HG02973 (cell line): Measurements from ENCODE around the gene THPO.

Source experiments
- ATAC-seq: cut with Tn5 transposase; IDR thresholded peaks from one replicate; pipeline ENCODE4 v1.9.1; 2021; ENCODE audit warnings: moderate library complexity; ENCODE audit not compliant: unreplicated experiment

Gene THPO

GRCh38 chr3:184386047-184386806 is 8.2 kb upstream of the THPO start:
- ATAC-seq: no peak

- no peak for ATAC-seq
Measured at GRCh38 chr3:184384856-184385422, 6.9 kb upstream of the THPO start.

- ATAC-seq: no peak
Measured at GRCh38 chr3:184384342-184384741, 6.3 kb upstream of the THPO start.

DNA sequence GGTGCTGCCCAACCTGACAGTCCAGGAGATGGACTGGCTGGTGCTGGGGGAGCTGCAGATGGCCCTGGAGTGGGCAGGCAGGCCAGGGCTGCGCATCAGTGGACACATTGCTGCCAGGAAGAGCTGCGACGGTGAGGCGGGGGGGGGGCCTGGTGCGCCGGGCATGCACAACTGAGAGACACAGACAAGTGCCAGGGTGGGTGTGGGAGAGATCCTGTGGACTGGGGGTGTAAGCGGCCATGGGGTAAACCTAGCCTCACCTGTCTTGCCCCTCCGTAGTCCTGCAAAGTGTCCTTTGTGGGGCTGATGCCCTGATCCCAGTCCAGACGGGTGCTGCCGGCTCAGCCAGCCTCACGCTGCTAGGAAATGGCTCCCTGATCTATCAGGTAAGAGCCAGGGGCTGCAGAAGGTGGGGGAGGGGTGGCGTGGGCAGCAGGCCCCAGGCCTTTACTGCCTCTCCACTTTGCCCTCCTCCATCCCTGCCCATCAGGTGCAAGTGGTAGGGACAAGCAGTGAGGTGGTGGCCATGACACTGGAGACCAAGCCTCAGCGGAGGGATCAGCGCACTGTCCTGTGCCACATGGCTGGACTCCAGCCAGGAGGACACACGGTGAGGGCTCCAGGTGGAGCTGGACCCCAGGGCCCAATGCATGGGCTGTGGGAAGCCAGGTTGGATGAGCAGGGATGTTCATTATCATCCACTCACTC is 5.2 kb upstream of the THPO start:
- ATAC-seq: no peak

GRCh38 chr3:184382326-184383032 is 4.5 kb upstream of the THPO start:
- ATAC-seq: no peak

- no peak for ATAC-seq
Measured at GRCh38 chr3:184381261-184382224, 3.5 kb upstream of the THPO start.

- ATAC-seq: no peak
Measured at GRCh38 chr3:184380627-184381260, 2.7 kb upstream of the THPO start.

GRCh38 chr3:184380185-184380626 is 2.2 kb upstream of the THPO start:
- ATAC-seq: no peak

DNA sequence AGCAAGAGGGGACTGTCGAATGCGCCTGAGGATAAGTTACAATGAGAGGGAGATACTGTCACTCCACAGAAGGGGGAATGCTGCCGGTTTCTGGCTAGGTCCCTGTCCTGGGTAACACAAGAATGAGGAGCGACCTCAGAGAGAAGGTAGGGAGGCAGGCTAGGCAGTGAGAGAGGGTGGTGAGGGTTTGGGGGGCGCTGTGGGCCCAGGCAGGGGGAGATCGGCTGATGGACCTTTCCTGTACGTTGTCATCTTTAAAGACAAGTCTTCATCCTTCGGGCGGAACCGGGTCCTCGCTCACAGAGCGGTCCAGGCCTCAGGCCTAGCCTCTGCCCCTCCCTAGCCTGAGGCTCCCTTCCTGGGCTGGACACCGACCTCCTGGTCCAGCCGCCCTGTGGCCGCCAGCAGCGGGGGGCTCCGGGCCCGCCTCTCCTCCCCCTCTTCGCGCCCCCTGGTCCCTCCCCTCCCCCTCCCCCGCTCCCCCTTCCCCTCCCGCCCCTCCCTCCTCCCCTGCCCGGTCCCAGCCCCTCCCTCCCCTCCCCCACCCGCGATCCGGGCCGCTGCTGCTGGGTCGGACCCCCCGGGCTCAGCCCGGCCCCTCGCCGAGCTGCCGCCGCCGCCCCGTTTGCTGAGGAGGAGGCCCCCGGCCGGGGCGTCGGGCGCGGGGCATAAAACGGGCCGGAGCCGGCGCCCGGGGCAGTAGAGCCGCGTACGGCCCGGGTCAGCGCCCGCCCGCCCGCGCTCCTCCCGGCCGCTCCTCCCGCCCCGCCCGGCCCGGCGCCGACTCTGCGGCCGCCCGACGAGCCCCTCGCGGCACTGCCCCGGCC is 1.6 kb upstream of the THPO start, which contains the start of gene CHRD:
CHRD (plus strand) TSS at position 697 of the 827 bp plus-strand sequence. CDS start 265 bp downstream, outside the sequence.
- ATAC-seq: no peak

DNA sequence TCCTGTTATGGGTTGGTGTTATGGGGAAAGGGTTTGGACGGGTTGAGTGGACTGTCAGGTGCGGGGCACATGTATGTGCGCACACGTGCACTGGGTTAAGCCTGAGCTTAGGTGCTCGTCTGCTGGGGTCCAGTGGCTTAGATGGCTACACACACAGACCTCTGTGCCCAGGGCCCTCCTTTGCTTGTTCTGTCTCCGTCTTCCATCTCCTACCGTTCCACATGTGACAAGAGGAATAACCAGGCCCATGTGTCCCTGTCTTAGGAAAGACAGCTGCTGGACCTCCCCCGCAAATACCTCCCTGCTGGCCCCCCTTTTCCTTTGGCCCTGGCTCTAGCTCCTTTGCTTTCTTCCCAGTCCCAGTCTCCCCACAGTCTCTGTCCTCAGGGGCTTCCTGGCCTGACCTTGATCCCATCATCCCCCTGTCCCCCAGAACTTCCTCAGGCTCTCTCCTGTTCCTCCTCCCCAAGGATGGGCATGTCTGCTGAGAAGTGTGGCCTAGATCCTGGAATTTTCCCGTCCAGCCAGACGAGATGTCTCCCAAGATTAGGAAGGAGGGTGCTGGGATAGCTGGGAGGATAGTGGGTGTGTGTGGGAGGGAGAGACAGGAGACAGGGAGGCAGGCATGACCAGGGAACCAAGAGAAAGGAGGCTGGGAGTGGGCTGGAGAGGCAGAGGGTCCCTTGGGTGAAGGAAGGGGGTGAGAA is 797 bp upstream of the THPO start:
- ATAC-seq: no peak

GRCh38 chr3:184377374-184377773 is 633 bp downstream of the THPO start:
- no peak for ATAC-seq

GRCh38 chr3:184375747-184376461 is 2.1 kb downstream of the THPO start:
- ATAC-seq: no peak

GRCh38 chr3:184373422-184373821 is 4.6 kb downstream of the THPO start:
- no peak for ATAC-seq

DNA sequence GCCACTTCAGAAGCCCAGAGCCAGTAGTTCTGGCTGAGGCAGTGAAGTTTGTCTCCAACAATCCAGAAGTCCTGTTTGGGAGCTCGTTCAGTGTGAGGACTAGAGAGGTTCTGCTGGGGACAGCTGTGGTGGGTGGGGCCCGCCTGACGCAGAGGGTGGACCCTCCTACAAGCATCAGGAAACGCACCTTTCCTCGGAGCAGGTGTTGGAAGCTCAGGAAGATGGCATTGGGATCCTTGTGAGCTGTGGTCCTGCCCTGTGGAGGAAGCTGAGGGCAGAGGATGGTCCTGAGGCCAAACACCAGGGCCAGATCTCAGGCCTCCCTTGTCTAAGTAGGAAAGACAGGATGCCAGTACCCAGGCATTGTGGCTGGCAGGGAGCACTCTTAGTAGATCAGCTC is 5.1 kb downstream of the THPO start:
- no peak for ATAC-seq

GRCh38 chr3:184372296-184372821 is 5.6 kb downstream of the THPO start:
- no peak for ATAC-seq

- peak; percentile 80 for ATAC-seq
Measured at GRCh38 chr3:184371570-184372018, 6.4 kb downstream of the THPO start.

DNA sequence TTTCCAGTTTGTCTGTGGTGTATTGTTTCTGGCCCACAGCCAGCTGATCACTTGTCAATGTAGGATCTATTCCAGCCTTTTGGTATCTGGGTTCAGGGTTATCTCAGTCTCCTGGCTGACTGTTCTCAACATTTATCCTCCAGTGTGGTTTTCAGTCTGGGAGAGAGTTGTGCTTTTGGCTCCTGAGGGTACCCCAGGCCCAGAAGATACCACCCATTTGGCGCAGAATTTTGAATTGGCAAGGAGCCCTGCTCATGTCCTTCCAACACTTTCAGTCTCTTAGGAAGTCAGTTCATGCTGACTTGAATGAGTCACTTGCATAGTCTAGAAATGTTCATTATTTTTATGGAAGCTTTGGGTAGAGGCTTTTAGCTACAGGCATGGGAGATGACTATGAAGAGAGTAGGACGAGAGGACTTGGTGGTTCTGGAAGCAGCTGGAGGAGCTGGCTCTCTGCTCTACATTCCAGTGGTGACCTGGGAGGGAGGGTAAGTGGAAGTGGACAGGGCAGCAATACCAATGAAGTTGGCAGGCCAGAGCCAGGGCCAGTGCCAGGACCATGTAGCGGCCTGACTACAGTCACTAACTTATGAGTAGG is 9.3 kb downstream of the THPO start:
- ATAC-seq: no peak
